ENCODE measurements around the gene FZD4.
"Not testable (repeated sequence)": the region's sequence is repeated elsewhere in the genome, so short reads cannot be mapped to it uniquely, and the experiment has no call there.

Gene FZD4

DNA sequence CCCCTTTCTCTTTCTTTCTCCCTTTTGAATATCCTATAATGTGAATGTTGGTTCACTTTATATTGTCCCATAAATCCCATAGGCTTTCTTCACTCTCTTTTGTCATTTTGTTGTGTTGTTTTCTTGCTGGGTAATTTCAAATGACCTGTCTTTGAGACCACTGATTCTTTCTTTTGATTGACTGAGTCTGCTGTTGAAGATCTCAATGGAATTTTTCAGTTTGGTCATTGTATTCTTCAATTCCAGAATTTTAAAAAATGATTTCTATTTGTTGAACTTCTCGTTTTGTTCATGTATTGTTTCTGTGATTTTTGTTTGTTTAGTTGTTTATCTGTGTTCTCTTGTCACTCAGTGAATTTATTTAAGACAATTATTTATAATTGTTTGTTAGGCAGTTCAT lies 17.5 kb upstream of the FZD4 start:
- no peak for DNase-seq

DNA sequence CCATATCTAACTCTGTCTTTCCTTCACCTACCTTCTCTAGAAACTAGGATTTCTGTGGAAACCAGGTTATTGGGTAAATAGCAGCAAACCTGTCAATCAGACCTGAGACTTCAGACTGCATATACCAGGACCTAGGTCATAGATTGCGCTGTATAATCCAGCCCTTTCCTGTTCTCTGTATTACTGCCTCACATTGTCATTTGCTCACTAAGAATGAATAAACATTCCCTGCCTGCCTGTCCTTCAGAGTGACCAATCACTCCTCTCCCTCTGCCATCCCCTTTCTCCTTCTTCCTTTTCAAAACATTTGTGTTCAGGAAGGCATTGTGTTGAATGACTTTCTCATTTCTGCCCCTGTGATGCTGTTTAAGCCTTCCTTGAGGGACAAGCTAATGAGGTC lies 14.1 kb upstream of the FZD4 start:
- DNase-seq, result no peak

- not testable (repeated sequence) for DNase-seq
These were observed 12.4 kb upstream of the FZD4 start for GRCh38 chr11:86967601-86968000.

- DNase-seq, result no peak
These were observed 2.9 kb upstream of the FZD4 start for GRCh38 chr11:86957976-86958646.

DNA sequence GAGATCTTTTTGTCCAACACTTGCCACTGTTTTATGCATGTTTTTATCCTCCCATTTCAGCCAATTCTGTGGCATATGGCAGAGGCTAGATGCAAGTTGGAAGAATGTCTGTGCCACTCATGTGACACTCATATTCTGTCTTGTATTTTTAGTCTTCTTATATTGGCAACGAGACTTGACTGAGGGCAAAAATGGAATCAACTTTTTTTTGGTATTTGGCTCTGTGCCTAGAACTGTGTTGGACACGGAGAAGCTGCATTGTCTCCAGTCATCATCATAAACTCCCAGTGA lies 1.7 kb upstream of the FZD4 start:
- no peak for DNase-seq

- no peak for DNase-seq
These were observed 159 bp downstream of the FZD4 start for GRCh38 chr11:86955111-86955360.

- DNase-seq, result peak; percentile 33
These were observed 705 bp downstream of the FZD4 start for GRCh38 chr11:86954269-86955110.

DNA sequence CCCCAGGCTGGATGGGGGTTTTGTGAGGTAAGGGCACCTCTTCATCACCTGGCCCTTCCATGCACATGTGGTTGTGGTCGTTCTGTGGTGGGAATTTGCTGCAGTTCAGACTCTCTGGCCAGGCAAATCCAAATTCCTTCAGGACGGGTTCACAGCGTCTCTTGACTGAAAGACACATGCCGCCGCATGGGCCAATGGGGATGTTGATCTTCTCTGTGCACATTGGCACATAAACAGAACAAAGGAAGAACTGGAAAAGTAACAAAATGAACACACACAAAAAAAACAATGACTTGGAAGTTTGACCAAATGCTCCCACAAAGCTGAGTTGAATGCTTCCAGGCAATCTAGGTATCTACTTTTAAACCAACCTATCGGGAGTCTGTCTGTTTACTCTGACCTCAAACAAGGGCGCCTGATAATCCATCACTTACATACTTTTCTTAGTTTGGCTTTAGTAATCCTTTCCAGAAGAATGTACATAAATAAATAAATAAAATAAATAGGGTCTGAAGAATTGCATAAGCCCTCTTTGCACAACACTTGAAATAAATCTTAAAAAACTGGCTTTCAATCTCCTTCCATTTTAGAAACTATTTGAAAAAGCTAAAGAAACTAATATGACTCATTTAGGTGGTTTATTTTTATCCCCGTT lies 2.8 kb downstream of the FZD4 start:
- DNase-seq, result no peak

- DNase-seq, result no peak
These were observed 3.5 kb downstream of the FZD4 start for GRCh38 chr11:86951706-86952105.

- DNase-seq, result no peak
These were observed 4.6 kb downstream of the FZD4 start for GRCh38 chr11:86950661-86950995.

DNA sequence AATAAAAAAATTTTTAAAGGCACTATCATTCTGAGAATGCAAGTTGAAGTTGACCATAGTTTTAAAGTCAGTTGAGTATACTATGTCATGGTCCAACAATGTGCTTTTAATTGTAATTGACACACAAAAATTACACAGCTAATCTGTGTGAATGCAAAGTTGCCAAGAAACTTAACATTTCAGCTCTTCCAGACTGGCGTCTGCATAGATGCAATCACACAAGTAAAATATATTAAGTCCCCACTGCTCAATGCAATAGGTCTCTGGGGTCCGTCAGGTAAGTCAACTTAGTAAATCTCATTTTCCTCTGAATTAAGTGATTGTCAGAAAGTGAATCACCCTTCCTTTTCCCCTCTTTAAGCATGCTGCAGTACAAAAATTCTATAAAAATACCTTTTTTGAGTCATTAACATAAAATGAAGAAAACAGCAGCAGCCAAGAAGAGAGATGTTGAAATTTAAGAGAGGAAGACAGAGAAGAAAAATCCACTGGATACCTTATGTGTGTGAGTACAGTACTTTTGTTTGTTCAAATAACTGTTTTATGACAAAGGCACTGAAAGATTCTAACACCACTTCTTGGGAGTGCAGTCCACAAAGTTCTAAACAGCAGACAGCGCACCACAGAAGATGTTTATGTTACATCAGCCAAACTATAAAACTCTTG lies 5.1 kb downstream of the FZD4 start:
- no peak for DNase-seq

DNA sequence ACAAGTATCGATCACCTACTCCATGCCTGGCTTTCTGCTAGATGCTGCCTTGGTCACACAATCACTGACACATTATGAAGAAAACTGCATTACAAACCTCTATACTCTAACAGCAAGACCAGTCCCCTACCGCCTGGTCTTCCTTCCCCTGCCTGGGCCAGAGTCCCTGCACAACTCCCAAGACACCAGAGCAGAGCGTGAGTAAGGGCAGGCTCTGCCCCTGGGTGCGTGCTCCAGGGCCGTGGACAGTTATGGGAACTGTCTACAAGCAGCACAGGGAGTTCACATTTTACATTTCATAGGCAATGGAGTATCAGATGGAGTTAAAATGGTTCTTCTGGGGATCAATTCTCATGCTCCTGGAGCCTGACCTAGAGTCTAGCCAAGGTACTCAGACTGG lies 6.5 kb downstream of the FZD4 start:
- DNase-seq, result no peak

- DNase-seq, result no peak
These were observed 7.7 kb downstream of the FZD4 start for GRCh38 chr11:86947541-86947940.

- DNase-seq, result not testable (repeated sequence)
These were observed 11.7 kb downstream of the FZD4 start for GRCh38 chr11:86943505-86943904.

- peak; percentile 11 for DNase-seq
These were observed 13.2 kb downstream of the FZD4 start for GRCh38 chr11:86941871-86942599.

- no peak for DNase-seq
These were observed 13.9 kb downstream of the FZD4 start for GRCh38 chr11:86941077-86941870.

- DNase-seq, result no peak
These were observed 14.9 kb downstream of the FZD4 start for GRCh38 chr11:86940122-86940777.

- DNase-seq, result peak; percentile 78
These were observed 16.0 kb downstream of the FZD4 start for GRCh38 chr11:86938900-86939880.

DNA sequence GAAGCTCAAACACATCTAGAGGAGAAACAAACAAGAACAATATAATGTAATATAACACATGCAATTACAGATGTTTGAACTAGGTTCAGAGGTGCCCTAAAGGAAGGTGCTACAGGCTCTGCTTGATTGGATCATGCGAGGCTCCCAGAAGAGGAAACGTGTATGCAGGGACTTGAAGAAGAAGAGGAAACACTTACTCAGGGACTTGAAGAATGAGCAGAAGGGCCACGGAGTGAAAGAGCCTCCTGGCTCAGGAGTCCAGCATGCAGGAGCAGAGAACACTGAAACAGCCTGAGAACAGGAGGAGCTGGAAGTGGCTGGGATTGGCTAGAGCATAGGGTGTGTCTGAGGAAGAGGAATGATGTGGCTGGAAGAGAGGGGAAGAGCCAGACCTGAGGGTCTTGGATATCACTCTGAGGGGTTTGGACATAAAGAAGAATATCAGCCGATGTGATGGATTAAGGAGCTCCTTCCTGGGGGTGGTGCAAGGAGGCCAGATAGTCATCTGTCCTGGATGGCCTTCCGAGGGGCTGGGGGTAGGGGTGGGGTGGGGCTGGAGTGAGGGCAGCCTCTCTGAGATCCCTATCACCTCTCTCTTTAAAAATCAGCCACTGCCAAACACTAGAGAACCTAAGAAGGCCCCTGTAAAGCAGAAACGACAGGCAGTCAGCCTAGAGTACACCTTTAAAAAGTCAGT lies 16.8 kb downstream of the FZD4 start:
- DNase-seq, result no peak

Measured in hematopoietic multipotent progenitor cell treated with erythropoietin and hydrocortisone succinate and interleukin-3 and kit ligand, for 4 days (in vitro differentiated cells).